ENCODE results near the gene ALKBH5. TPM values are rescaled to one million over a fixed set of nuclear protein-coding genes. Genes with fewer than 3 reads are reported as not detected.

ALKBH5 gene
- total RNA-seq, 4 donors from 2014 or later: 66.5 to 136 (median 98.5) TPM

- intact Hi-C loops (cut with DNase I; ENCODE audit: low total_unique reads): no loop called here
- Histone ChIP-seq H3K27me3 (no peaks in the 10 kb centered on the region), H3K4me3 (no peak overlapping the region), H3K36me3 (peaks cover 0 to 2% of the 10 kb centered on the region in 2 donors), H3K27ac (no peak overlapping the region), H3K4me1 (peaks cover 12 to 15% of the 10 kb centered on the region in 2 donors), H3K9me3 (no peaks in the 10 kb centered on the region)
- no peak for TF ChIP-seq CTCF (IDR thresholded peaks at IDR 0.05)
- no peak for TF ChIP-seq POLR2A (IDR thresholded peaks at IDR 0.05)
- no peak for DNase-seq
These were observed 10.8 kb downstream of the ALKBH5 start for GRCh38 chr17:18194394-18194793.

GRCh38 chr17:18194804-18195203 lies 11.2 kb downstream of the ALKBH5 start:
- Histone ChIP-seq H3K27ac (no peak overlapping the region), H3K4me1 (peaks cover 11 to 15% of the 10 kb centered on the region in 2 donors)

GRCh38 chr17:18195246-18195645 lies 11.6 kb downstream of the ALKBH5 start:
- intact Hi-C loops (cut with DNase I; ENCODE audit: low total_unique reads): no loop called here
- Histone ChIP-seq H3K4me1 (peaks cover 14 to 15% of the 10 kb centered on the region in 2 donors), H3K9me3 (no peaks in the 10 kb centered on the region), H3K27ac (no peak overlapping the region), H3K4me3 (no peak overlapping the region), H3K27me3 (no peaks in the 10 kb centered on the region), H3K36me3 (peaks cover 0 to 2% of the 10 kb centered on the region in 2 donors)
- no peak for DNase-seq
- TF ChIP-seq POLR2A (IDR thresholded peaks at IDR 0.05): no peak
- no peak for TF ChIP-seq CTCF (IDR thresholded peaks at IDR 0.05)

More at GRCh38 chr17:18194804-18195203, 11.2 kb downstream of the ALKBH5 start:
- H3K4me3 ChIP-seq: no peak overlapping the region
- no peak for DNase-seq
- H3K9me3 ChIP-seq: no peaks in the 10 kb centered on the region
- TF ChIP-seq POLR2A (IDR thresholded peaks at IDR 0.05) (no peak), CTCF (IDR thresholded peaks at IDR 0.05) (no peak)
- no peaks in the 10 kb centered on the region for H3K27me3 ChIP-seq
- H3K36me3 ChIP-seq: peaks cover 0 to 2% of the 10 kb centered on the region in 2 donors
- intact Hi-C loops (cut with DNase I; ENCODE audit: low total_unique reads): no loop called here

GRCh38 chr17:18197535-18198194 lies 14.0 kb downstream of the ALKBH5 start:
- no peak for TF ChIP-seq POLR2A (IDR thresholded peaks at IDR 0.05)
- Histone ChIP-seq H3K27me3 (no peaks in the 10 kb centered on the region), H3K27ac (no peak overlapping the region), H3K36me3 (peaks cover 0 to 2% of the 10 kb centered on the region in 2 donors), H3K9me3 (no peaks in the 10 kb centered on the region), H3K4me1 (peaks cover 9 to 15% of the 10 kb centered on the region in 2 donors), H3K4me3 (no peak overlapping the region)
- no peak for DNase-seq
- intact Hi-C loops (cut with DNase I; ENCODE audit: low total_unique reads): no loop called here

- intact Hi-C loops (cut with DNase I; ENCODE audit: low total_unique reads): no loop called here
- H3K4me1 ChIP-seq: peaks cover 9 to 15% of the 10 kb centered on the region in 2 donors
- H3K9me3 ChIP-seq: no peaks in the 10 kb centered on the region
- no peak for DNase-seq
- peaks cover 0 to 2% of the 10 kb centered on the region in 2 donors for H3K36me3 ChIP-seq
- no peak overlapping the region for H3K4me3 ChIP-seq
- TF ChIP-seq CTCF (IDR thresholded peaks at IDR 0.05) (no peak), POLR2A (IDR thresholded peaks at IDR 0.05) (no peak)
- no peak overlapping the region for H3K27ac ChIP-seq
- H3K27me3 ChIP-seq: no peaks in the 10 kb centered on the region
These were observed 14.9 kb downstream of the ALKBH5 start for GRCh38 chr17:18198530-18198929.
